Fibroblast of skin of scalp (primary cell): Measurements from ENCODE around the gene SLC22A31.
A peak's percentile ranks its signal among the peaks of the same experiment; 100 is the strongest.

Experiments
- DNase-seq: peaks from one replicate; pipeline ENCODE4 v3.0.0-alpha.2; 2013

Gene SLC22A31

DNA sequence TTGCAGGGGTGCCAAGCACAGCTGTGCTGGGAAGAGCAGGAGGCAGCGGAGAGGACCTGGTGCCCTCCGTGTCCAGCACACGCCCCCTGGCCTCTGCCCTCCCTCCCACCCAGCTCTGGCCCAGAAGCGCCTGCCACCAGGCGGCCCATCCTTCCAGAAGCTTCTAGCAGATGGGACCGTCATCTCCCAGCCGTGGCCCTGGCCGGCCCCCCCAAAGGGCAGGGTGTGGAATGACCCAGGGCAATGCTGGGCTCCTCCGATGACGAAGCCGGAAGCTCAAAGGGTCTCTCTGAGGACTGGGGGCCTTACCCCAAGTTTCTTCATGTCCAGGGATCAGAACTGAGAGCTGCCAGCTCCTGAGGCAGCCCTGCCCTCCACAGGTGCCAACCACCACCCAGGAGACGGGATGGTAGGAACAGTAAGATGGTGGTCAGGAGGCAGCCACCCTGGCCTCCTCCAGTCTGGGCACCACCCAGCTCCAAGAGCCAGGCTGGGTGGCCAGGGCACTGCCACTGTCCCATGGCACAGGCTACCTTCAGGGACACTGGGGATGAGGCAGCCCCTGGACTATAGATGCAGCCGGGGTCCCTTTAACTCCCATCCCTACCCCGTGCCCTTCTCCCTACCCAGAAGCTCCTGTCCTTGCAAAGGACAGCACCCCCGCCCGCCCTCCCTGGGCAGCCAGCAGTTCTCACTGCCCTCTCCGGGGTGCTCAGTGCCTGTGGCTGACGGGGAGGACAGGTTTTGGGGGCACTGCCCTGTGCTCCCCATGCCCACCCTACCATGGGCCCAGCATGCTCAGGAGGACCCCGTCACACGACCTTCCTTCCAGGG is 35.3 kb downstream of the SLC22A31 start:
- no peak for DNase-seq

DNA sequence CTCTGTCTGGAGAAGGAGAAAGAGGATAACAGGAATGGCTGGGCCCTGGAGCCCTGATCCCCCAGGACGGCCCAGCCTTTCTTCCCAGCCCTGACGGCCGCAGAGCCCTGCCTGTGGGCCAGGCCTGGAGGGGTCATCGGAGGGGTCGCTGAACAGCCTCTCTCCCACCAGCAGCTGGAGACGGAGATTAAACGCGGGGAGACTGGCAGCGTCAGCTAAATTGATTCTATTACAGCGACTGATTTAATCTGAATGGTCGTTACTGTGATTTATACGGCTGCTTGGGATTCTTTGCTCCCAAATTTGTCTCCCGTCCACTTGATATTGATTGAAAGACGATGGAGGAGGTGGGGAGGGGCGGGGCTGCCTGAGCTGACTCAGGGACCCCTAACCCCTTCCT is 35.9 kb downstream of the SLC22A31 start:
- DNase-seq, result no peak

DNA sequence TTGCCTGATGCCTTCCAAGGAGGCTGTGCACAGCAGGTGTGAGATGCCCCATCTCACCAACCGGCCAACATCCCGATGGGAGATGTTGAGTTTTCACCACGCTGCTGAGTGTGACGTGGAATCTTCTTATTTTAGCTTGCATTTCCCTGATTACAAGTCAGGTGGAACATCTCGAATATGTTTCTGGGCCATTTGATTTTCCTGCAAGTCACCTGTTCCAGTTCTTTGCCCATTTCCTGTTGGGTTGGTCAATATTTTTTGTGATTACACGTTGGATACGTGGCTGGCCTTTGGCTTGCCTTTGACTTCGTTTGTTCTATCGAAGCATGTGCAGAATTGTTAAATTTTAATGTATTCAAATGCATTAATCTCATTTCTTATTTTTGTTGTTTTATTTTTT is 37.0 kb downstream of the SLC22A31 start:
- no peak for DNase-seq

DNA sequence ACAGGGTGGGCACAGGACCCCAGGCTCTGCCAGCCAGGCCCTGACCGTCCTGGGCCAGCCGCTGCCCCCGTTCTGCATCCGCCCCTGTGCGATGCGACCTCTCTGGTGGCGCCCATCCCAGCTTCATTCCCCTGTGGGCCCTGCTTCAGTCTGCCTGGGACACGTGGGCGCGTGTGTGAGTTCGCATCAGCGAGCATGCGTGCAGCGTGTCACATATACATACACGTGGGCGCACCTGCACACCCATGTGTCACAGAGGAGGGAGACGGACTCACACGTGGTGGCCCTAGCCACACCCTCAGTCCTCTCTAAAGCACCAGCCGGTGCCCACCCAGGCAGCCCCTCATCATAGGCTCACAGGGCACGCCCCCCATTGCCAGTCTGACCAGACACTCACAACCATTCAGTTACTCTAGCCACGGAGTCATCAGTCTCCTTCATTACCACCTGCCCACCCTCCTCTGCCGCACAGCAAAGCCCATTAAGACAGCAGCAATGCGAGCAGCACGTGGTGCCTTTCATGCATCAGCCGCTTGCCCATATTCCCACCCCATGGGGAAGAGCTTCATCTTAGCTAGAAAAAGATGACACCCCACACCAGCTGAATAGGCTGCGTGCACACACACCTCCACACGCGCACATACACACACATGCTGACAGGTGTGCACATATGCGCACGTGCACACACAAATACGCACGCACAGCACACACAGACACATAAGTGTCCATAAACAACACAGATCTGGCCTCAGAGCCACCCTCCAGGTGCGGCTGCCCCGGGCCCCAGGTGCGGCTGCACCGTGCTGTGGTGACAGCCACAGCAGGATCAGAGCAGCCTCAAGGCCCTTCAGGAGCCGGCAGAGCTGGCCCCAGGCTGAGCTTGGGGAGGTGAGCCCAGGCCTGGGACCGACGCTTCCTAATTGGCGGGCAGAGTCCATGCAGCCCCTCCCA is 38.3 kb downstream of the SLC22A31 start:
- DNase-seq, result no peak

DNA sequence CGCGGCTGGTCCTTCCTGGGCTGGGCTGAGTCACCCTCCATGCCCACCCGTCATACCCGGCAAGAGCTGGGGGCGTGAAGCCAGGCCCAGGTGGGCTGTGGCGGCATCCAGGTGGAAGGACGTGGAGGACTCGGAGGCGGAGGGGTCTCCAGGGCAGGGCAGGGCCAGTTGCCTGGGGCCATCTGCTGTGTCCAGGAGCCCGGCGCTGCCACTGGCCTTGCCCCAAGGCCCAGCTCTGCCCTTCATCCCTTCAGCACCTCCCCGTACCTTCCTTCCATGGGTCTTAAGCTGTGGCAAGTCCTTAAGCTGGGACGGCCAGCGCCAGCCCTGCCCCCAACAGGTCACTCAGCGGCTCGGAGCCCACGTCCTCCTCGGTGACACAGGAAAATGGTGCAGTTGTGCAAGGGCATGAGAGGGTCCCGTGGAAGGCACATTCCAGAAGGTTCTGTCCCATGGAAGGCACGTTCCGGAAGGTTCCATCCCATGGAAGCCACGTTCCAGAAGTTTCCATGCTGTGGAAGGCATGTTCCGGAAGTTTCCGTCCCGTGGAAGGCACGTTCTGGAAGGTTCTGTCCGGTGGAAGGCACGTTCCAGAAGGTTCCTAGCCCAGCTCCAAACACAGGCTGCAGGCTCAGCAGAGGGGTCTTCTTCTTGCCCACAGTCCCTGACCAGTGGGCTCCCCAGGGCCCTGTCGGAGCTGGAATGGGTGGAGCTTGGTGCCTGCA is 39.2 kb downstream of the SLC22A31 start:
- DNase-seq, result no peak

DNA sequence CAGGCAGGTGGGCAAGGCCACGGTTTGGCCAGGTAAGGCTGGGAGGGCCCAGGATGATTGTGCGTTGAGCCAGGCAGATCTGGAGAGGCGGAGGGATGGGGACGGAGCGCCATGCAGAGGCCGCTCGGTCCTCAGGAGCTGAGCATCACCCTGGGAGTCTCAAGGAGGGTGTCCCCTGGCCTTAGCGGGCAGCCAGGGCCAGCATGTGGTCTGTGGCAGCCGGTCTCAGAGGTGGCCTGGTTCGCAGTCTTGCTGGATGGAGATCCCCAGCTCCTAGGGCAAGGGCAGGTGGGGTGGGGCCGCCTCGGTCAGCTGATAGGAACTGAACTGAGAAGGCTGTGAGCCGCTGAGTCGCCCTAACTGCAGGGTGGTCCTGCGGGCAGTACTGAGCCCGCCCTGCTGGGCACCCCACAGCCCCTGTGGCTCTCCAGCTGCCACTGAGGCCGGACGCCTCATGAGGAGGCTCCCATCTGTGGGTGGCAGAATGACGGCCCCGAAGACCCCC is 40.4 kb downstream of the SLC22A31 start:
- DNase-seq, result no peak

DNA sequence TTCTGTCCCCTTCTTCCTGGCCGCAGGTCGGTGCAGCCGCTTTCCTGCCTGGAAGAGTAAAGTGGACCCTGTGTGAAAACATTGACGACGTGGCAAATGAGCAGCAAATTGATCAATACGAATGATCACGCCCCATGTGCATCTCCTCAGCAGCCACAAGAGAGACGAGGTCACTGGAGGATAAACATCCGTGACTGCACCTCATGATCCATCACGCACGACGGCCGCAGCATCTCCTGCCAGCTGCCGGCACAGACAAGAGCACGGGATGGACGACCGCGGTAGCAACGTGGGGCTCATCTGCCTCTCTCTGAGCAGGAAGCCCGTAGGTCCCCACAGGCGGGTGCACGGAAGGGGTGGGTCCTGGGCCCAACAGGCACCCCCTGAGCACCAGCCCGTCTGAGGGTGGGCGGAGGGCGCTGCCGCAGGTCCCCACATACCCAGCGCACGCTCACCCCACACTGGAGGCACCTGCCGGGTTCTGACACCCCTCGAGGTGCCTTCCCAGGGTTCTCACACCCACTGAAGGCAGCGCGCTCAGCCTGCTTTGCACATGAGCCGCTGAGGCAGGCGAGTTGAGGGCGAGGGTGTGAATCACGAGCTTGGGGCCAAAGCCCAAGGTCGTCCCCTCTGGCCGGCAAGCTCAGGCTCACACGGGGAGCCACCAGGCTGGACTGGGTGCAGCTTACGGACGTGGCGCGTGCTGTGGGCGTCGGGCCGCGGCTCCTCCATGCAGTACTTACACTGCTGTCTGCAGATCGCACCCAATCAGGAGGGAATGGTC is 41.1 kb downstream of the SLC22A31 start:
- no peak for DNase-seq

DNA sequence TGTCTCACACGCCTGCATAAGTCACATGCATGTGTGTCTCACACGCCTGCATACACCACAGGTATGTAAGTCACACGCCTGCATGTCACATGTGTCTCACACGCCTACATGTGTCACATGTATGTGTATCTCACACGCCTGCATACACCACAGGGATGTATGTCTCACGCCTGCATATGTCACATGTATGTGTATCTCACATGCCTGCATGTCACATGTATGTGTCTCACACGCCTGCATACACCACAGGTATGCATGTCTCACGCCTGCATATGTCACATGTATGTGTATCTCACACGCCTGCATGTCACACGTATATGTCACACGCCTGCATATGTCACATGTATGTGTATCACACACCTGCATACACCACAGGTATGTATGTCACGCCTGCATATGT is 42.6 kb downstream of the SLC22A31 start:
- DNase-seq, result no peak

DNA sequence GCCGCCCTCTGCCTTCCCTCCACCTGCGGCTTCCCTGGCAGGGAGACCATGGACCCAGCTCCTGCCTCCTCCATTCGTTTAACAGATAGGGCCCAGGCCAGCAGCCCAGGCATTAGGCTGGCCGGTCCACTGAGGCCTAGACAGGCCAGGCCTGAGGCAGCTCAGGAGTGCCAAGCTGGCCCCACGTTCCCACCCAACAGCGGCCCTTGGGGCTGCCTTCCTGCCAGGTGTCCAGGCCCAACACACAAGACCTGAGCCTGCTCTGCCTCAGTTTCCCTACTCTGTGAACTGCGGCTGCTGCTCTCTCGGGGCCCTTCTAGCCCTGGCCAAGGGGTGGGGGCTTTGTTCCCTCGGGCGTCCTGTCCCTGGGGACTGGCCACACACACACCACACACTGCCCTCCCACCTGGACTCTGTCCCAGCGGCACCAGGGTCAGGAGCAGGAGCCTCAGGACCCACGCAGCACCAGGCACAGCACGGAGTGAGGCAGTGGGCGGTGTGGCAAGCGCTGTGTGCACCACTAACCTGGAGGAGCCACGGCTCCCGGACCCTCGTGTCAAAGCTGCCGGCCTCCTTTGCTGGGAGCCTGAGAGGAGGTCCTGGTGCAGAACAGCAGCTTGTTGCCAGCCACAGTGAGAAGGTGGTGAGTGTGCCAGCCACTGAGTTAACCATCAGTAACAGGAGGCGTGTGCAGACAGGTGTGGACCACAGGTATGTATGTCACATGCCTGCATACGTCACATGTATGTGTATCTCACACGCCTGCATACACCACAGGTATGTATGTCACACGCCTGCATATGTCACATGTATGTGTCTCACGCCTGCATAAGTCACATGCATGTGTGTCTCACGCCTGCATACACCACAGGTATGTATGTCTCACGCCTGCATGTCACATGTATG is 43.3 kb downstream of the SLC22A31 start:
- DNase-seq, result no peak

DNA sequence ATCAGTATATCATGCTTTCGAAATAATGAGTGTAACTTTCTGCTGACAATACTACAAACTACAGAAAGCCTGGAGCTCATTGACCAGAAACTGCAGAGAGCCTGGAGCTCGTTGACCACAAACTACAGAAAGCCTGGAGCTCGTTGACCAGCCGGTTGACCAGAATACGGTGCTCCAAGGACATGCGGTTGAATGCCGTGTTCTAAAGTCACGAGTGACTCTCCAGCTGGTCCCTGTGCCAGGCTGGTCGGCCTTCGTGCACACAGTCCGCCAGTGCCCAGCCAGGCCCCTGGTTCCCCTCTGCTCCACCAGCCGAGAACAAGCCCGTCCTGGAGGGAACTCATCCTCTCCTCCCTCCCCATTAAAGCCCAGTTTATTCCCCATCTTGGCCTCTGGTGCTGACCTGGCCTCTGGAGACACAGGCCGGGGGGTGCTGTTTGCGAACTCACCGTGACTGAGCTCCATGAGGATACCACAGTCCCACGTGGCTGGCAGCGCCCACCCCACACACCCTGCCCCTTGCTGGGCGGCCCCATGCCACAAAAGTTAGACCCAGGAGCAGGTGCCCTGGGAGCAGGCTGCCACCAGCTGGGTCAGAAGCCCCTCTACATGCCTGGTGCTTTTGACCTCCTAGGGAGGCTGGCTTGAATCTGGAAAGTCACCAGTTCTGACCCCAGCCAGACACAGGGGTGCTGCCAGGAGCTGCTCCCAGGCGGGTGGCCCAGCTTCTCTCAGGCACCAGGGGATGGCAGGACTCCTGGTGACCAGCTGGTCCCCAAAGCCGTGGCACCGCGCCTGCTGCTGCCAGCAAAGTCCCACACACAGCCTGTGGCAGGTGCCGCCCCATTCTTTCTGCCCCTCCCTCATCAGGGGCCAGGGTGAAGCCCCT is 44.2 kb downstream of the SLC22A31 start:
- no peak for DNase-seq

DNA sequence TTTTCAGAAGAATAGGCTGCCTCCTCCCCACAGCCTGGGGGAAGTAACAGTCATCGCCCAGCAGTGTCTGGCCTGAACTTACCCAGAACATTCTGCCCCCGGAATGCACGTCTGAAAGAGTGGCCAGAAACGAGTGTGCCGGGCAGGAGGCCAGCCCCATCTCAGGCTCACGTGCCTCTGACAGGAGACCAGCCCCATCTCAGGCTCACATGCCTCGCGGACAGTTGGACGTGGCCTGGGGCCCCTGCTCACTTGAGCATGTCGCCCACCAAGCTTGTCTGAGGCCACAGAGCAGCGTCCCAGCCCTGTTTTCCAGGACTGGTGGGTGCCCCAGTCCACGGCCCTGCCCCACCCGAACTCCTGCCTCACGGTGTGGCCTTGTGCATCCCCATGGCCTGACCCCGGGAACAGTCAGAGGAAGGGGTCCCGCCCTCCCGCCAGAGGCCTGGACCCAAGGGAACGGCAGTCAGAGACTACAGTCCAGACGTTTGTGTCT is 45.1 kb downstream of the SLC22A31 start:
- DNase-seq, result peak; percentile 53

DNA sequence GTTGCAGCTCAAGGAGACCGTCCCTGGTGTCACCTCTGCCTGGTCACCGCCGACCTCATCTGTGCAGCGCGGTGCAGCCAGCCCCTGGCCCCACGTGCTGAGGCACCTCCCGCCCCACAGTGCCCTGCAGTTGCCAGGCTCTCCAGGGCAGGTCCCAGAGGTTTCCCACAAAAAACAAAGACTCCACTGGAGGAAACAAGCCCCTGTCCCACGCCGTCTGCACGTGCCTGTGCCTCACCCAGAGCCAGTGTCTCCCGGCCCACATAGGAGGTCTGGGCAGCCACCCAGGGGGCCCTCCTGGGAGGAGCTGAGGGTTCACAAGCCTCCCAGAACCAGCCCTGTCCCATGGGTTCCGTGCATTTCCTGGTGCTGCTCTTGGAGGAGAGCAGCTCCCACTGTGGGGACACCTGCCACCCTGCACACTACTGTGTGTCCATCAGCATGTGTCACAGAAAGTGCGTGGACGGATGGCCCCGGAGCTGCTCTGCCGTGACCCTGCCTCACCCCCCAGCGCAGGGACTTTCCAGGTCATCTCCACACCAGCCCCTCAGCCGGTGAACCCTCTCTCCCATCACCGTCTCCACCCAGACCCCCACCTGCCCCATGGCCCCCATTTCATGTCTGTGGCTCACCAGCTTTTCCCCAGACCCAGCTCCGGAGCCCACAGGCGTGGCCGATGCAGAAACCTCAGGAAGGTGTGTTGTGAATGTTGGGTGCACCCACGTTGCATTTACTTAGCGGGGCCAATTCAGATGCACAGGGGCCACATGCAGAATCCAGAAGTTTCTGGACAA is 45.8 kb downstream of the SLC22A31 start:
- DNase-seq, result no peak

DNA sequence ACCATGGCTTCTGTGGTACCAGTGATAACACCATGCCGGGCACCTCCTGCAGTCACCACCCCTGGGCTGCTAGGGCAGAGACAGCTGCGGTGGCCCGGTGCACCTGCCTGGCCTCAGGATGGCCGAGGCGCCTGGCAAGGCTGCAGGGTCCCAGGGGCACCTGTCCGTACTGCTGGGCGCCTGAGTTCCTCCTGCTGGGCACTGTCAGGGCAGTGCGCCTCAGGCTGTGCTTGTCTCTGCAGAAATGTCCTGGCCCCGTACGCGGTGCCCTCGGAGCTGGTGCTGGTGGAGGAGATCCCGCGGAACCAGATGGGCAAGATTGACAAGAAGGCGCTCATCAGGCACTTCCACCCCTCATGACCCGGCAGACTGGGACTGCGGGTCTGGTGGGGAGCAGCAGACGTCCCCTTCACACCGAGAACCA is 46.5 kb downstream of the SLC22A31 start:
- no peak for DNase-seq

DNA sequence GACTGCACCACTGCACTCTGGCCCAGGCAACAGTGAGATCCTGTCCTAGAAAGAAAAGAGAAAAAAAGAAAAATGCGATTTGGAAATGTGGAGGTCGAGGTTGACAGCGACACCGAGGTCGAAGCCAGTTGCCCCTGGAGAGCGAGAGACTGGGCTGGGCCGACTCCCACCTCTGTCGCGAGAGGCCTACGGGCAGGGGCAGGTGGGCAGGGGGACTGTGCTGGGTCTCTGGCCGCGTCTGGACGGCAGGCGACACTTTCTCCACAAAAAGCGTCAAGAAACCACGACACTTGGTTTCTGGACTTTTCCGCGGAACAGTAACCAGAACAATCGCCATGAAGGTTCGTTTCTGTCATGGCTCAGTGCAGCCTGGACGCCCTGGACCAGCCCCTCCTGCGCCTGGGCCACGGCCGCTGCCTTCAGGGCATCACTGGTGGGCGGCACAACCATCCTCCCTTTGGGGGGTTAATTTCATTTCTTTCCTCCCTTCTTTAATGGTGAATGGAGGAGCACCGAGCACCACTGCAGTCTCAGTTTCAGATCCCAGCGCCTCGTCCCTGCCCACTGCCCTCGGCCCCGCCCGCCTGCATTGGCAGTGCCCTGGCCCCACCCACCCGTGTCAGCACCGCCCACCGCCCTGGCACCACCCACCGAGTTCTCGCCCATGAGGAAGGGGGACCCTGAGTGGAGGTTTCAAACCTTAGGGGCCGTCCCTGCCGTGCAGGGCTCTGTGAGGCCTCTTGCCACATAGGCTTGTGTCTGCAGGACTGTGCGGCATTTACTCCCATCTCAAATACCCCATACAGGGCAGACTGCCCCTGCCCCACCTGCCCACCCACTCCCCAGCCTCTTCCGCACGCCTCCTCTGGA is 47.3 kb downstream of the SLC22A31 start:
- no peak for DNase-seq

DNA sequence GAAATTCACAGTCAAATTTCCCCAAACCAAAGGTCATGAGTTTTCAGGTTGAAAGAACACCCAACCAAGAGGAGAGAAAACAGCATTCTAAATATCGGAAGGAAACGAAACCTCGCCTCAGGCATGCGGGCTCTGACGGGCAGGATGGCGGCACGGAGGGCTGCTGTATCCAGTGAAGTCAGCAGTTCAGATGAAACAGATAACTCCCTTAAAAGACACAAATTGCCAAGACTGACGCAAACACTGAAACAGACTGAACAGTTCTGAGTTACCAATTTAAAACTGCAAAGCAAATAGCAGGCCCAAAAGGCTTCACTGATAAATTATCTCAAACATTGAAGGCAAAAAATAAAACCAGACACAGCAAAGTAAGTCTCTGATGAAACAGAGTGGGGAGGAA is 49.4 kb downstream of the SLC22A31 start:
- DNase-seq, result no peak

DNA sequence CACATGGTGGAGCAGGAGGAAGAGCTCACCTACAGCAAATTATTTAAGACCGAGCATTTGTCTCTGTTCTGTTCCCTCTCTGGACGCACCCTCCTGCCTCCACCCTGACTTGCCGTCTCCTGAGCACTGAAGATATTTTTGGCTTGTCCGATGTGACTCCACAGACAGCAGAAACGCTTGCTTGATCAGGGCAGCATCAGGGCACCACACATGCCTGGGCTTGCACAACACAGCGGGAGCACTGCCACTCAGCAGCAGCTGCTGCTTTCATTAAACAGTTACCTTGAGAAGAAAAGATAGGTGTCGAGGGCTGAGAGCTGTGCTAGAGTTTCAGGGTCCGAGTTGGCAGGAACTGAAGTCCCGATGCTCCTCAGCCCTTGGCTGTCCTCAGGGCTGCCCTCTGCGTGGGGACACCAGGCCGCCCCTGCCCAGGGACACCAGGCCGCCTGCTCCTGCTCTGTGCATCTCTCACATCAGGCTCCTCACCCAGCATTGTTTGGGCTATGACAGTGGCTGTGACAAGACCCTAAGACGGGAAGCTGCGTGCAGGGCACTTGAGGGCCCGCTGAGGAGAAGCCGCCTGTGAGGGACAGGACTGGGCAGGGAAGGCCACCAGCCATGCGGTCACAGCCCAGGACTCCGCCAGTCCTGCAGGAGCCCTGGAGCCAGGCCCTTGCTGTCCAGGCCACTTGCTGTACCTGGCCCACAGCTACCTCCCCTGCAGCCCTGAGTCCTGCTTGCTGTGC is 50.1 kb downstream of the SLC22A31 start:
- DNase-seq, result no peak

DNA sequence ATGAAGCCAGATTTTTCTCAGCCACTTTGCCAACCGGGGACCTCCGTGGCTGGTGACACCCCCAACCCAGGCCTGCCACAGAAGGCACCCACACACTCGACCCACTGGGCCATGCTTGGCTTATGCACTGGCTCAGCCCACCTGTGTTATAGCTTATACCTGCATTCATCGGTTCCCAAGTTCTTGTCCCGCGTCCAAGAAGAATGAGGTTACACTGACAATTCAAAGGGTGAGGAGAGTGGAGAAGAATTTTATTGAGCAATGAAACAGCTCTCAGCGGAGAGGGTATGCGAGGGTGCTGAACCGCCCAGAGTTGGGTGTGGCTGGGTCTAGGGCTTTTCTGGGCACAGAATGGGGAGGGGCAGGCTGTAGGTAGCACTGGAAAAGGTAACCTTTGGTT is 51.0 kb downstream of the SLC22A31 start:
- DNase-seq, result no peak
